ENCODE results near the gene SGPL1.
A peak's percentile ranks its signal among the peaks of the same experiment; 100 is the strongest.
"Not testable (repeated sequence)": the region's sequence is repeated elsewhere in the genome, so short reads cannot be mapped to it uniquely, and the experiment has no call there.

Gene SGPL1

GRCh38 chr10:70856454-70856853 lies 40.7 kb downstream of the SGPL1 start:
- H3K9me3 Mint-ChIP-seq: no peaks in the 10 kb centered on the region
- H3K36me3 Mint-ChIP-seq (ENCODE audit: low read depth): peaks cover 86% of the 10 kb centered on the region

DNA sequence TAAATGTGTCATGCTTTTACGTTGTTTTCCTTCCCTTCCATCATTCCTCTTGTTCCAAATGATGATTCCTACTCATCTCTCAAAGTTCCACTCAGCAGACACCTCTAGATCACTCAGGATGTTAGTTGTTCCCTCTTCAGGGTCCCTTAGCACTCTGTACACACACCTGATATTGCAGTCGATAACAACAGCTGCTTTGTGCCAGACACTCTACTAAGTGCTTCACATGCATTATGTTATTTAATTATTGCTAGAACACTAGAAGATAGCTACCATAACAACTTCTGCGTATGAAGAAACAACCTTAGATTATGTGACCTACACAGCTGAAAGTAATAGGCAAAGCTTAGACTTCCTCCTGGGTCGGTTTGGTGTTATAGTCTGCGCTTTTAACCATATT lies 43.0 kb downstream of the SGPL1 start:
- Mint-ChIP-seq H3K9me3 (no peaks in the 10 kb centered on the region), H3K27ac (no peak overlapping the region), H3K36me3 (ENCODE audit: low read depth) (peaks cover 78% of the 10 kb centered on the region)

More at GRCh38 chr10:70856454-70856853, 40.7 kb downstream of the SGPL1 start:
- H3K27me3 Mint-ChIP-seq: no peaks in the 10 kb centered on the region
- no peak overlapping the region for H3K27ac Mint-ChIP-seq
- H3K4me1 Mint-ChIP-seq (ENCODE audit: low read depth): peaks cover 14% of the 10 kb centered on the region
- no peak overlapping the region for H3K4me3 Mint-ChIP-seq

DNA sequence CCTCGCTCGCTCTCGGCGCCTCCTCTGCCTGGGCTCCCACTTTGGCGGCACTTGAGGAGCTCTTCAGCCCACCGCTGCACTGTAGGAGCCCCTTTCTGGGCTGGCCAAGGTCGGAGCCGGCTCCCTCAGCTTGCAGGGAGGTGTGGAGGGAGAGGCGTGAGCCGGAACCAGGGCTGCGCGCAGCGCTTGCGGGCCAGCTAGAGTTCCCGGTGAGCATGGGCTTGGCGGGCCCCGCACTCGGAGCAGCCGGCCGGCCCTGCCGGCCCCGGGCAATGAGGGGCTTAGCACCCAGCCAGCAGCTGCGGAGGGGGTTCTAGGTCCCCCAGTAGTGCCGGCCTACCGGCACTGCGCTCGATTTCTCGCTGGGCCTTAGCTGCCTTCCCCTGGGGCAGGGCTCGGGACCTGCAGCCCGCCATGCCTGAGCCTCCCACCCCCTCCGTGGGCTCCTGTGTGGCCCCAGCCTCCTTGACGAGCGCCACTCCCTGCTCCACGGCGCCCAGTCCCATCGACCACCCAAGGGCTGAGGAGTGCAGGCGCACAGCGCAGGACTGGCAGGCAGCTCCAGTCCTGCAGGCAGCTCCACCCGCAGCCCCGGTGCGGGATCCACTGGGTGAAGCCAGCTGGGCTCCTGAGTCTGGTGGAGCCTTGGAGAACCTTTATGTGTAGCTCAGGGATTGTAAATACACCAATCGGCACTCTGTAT lies 45.9 kb downstream of the SGPL1 start:
- H3K9me3 Mint-ChIP-seq, H3K27ac Mint-ChIP-seq, H3K4me3 Mint-ChIP-seq, H3K27me3 Mint-ChIP-seq: not testable (repeated sequence)
- peaks cover 75% of the 10 kb centered on the region for H3K36me3 Mint-ChIP-seq (ENCODE audit: low read depth)
- peaks cover 24% of the 10 kb centered on the region for H3K4me1 Mint-ChIP-seq (ENCODE audit: low read depth)

More for the DNA sequence above, 43.0 kb downstream of the SGPL1 start:
- Mint-ChIP-seq H3K4me3 (no peak overlapping the region), H3K4me1 (ENCODE audit: low read depth) (peaks cover 18% of the 10 kb centered on the region), H3K27me3 (no peaks in the 10 kb centered on the region)

DNA sequence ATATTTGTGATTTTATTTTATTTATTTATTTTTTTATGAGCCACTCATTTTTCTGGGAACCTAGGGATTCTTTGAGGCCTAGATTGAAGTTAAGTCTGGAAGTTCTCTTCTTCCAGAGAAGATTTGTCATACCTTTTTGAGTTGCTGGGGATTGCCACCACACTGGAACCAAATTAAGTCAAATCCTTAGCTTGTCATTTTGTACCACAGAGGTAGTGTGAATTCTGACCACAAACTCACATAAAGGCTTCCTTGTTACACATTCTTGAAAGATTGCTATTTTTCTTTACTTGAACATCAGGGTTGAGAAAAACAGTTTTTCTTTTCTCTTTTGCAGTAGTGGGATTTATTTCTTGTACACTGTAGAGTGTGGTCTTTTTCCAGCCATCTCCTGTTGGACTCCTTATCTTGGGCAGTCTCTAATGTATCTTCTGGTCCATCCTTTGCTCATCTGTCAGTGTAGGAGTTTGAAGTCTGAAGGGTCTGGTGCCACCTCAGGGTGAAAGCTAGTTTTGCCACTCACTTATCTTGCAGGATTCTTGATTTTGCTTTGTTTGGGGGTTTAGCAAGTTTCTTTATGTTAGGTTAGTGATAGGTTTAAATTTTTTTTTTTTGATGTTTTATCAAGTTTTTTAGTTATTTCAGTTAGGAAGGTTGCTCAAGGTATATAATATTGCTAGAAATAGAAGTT lies 47.9 kb downstream of the SGPL1 start:
- Mint-ChIP-seq H3K27ac (peak overlapping the region; percentile 2), H3K36me3 (ENCODE audit: low read depth) (peaks cover 68% of the 10 kb centered on the region), H3K9me3 (no peaks in the 10 kb centered on the region), H3K27me3 (no peaks in the 10 kb centered on the region), H3K4me3 (no peak overlapping the region), H3K4me1 (ENCODE audit: low read depth) (peaks cover 19% of the 10 kb centered on the region)

GRCh38 chr10:70864935-70865334 lies 49.2 kb downstream of the SGPL1 start:
- Mint-ChIP-seq H3K36me3 (ENCODE audit: low read depth) (peaks cover 72% of the 10 kb centered on the region), H3K4me3 (no peak overlapping the region), H3K27me3 (no peaks in the 10 kb centered on the region), H3K9me3 (no peaks in the 10 kb centered on the region), H3K27ac (peak overlapping the region; percentile 60), H3K4me1 (ENCODE audit: low read depth) (peaks cover 19% of the 10 kb centered on the region)

DNA sequence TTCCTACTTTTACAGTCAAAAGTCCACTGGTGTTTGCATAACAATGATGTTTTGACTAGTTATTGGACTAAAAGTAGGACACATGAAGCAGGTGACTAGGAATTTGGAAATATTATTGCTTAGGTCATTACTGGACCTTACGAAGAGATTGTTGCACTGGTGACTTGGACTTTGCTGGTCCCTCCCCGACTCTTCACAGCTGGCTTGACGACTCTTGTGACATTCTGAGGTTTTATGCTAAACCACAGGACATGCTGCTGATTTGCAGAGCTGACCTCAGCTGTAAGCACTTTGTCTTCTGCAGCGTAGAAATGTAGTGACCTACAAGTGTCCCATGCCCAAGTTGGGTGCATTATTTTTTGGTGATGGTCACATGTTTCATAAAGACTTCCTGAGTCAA lies 50.7 kb downstream of the SGPL1 start:
- Mint-ChIP-seq H3K27me3 (no peaks in the 10 kb centered on the region), H3K4me1 (ENCODE audit: low read depth) (peaks cover 19% of the 10 kb centered on the region), H3K9me3 (no peaks in the 10 kb centered on the region), H3K36me3 (ENCODE audit: low read depth) (peaks cover 58% of the 10 kb centered on the region), H3K4me3 (no peak overlapping the region), H3K27ac (no peak overlapping the region)

DNA sequence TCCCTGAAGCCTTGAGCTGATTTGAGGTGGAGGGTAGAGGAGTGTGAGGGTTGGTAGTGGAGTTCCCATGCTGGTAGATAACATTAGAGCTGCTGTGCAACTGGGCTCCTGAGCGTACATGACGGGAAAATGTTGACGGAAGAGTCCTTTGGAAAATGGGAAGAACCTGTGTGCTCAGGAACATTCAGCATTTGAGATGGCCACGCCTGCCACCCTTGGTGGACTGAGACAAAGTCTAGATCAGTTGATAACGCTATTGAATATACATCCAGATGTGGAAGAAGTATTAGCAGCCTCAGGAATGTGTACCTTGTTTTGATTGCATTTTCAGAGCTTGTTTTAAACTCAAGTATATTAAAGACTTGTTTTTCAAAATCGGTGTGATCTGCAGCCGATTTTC lies 56.5 kb downstream of the SGPL1 start:
- Mint-ChIP-seq H3K9me3 (no peaks in the 10 kb centered on the region), H3K27ac (no peak overlapping the region), H3K36me3 (ENCODE audit: low read depth) (peaks cover 69% of the 10 kb centered on the region), H3K27me3 (no peaks in the 10 kb centered on the region), H3K4me3 (no peak overlapping the region), H3K4me1 (ENCODE audit: low read depth) (no peaks in the 10 kb centered on the region)

- Mint-ChIP-seq H3K9me3 (no peaks in the 10 kb centered on the region), H3K4me3 (no peak overlapping the region), H3K27me3 (no peaks in the 10 kb centered on the region), H3K4me1 (ENCODE audit: low read depth) (peaks cover 2% of the 10 kb centered on the region), H3K27ac (no peak overlapping the region), H3K36me3 (ENCODE audit: low read depth) (peaks cover 71% of the 10 kb centered on the region)
Observed at GRCh38 chr10:70874061-70874460, 58.3 kb downstream of the SGPL1 start.

DNA sequence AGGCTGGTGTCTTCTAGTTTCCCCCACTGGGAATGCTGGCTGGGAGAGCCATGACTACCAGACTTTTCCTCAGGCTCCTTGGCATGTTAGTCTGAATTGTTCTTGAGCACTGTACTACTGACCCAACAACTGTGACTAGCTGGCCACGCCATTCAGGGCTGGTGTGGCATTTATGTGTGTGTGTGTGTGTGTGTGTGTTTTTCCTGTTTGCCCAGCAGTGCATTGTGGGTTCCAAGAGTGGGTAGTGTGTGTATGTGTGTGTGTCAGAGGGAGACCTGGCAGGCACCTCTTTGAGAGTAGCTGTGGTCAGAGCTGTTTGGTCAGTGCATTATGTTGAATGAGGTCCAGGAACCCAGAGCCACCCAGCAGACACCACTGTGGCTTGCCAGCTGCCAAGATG lies 63.5 kb downstream of the SGPL1 start:
- Mint-ChIP-seq H3K9me3 (no peaks in the 10 kb centered on the region), H3K27me3 (no peaks in the 10 kb centered on the region), H3K4me3 (no peak overlapping the region), H3K27ac (no peak overlapping the region), H3K4me1 (ENCODE audit: low read depth) (peaks cover 10% of the 10 kb centered on the region), H3K36me3 (ENCODE audit: low read depth) (peaks cover 68% of the 10 kb centered on the region)

GRCh38 chr10:70880077-70880534 lies 64.4 kb downstream of the SGPL1 start:
- H3K27ac Mint-ChIP-seq: peak overlapping the region; percentile 46
- peaks cover 15% of the 10 kb centered on the region for H3K4me1 Mint-ChIP-seq (ENCODE audit: low read depth)
- H3K9me3 Mint-ChIP-seq: no peaks in the 10 kb centered on the region
- no peak overlapping the region for H3K4me3 Mint-ChIP-seq
- H3K36me3 Mint-ChIP-seq (ENCODE audit: low read depth): peaks cover 72% of the 10 kb centered on the region
- H3K27me3 Mint-ChIP-seq: no peaks in the 10 kb centered on the region

- no peak overlapping the region for H3K27ac Mint-ChIP-seq
- no peaks in the 10 kb centered on the region for H3K27me3 Mint-ChIP-seq
- peaks cover 43% of the 10 kb centered on the region for H3K36me3 Mint-ChIP-seq (ENCODE audit: low read depth)
- H3K4me3 Mint-ChIP-seq: no peak overlapping the region
- H3K9me3 Mint-ChIP-seq: no peaks in the 10 kb centered on the region
- H3K4me1 Mint-ChIP-seq (ENCODE audit: low read depth): peaks cover 25% of the 10 kb centered on the region
Observed at GRCh38 chr10:70884741-70885140, 69.0 kb downstream of the SGPL1 start.

DNA sequence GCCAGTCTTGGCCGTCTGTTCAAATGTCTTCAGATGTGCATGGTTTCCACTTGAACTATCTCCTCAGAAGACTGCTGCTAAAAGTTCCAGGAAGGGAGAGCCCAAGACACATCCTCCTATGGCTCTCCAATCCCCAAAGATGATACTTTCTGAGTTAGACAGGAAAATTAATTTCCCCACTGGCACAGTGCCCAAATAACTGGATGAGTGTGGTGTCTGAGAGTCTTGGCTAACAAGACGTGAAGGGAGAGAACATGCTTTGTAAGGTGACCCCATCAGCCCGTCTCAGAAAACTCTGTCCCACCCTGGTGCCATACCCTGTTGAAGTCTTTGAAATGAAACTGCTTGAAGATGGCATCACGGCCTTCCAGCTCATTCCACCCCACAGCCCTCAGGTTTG lies 69.7 kb downstream of the SGPL1 start:
- Mint-ChIP-seq H3K27ac (no peak overlapping the region), H3K9me3 (no peaks in the 10 kb centered on the region), H3K36me3 (ENCODE audit: low read depth) (peaks cover 36% of the 10 kb centered on the region), H3K4me1 (ENCODE audit: low read depth) (peaks cover 22% of the 10 kb centered on the region), H3K27me3 (no peaks in the 10 kb centered on the region), H3K4me3 (no peak overlapping the region)

DNA sequence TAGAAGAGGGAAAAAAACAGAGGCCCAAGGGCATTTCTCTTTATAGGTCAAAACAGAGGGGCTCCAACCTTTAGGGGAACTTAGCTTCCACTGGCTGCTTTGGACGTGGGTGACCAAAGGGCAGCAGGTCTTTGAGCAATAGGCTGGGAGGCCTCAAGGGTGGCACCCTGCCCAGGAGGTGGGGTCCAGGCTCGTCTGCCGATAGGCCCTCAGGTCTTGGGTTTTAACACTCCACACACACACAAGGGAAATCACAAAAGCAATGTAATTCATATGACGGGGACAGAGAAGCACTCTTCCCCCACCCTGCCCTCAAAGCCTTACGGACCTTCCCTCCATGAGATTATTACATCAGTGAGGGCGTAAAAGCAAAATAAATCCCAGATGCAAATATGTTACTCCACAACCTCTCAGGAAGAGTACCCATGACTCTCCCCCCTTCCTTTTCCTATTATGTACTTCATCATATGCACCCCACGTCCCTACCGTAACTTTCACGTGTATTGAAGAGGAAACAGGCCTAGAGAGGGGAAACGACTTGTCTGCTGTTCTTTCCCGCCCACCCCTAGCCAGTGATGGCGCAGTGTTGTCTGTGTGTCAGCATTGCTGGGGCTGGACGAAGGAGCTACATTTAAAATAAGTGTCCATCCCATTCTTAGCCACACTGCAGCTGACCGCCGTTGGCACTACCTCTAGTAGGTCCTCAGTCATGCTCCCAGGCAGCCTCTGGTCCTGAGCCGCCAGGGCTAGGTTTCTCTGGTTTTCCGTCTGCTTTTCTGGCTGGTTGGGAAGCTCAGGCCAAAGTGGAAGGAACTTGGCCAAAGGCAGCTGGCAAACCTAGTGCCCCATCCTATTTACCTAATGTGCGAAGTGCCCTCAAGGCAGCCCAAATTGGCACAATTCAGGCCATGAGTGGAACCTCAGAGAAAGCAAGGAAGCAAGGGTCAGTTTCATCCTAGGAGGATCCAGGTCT lies 70.5 kb downstream of the SGPL1 start:
- no peak overlapping the region for H3K4me3 Mint-ChIP-seq
- no peaks in the 10 kb centered on the region for H3K27me3 Mint-ChIP-seq
- peaks cover 36% of the 10 kb centered on the region for H3K36me3 Mint-ChIP-seq (ENCODE audit: low read depth)
- no peaks in the 10 kb centered on the region for H3K9me3 Mint-ChIP-seq
- no peak overlapping the region for H3K27ac Mint-ChIP-seq
- peaks cover 22% of the 10 kb centered on the region for H3K4me1 Mint-ChIP-seq (ENCODE audit: low read depth)

GRCh38 chr10:70886921-70887665 lies 71.3 kb downstream of the SGPL1 start:
- no peaks in the 10 kb centered on the region for H3K27me3 Mint-ChIP-seq
- peaks cover 22% of the 10 kb centered on the region for H3K4me1 Mint-ChIP-seq (ENCODE audit: low read depth)
- no peak overlapping the region for H3K27ac Mint-ChIP-seq
- H3K36me3 Mint-ChIP-seq (ENCODE audit: low read depth): peaks cover 32% of the 10 kb centered on the region
- H3K9me3 Mint-ChIP-seq: no peaks in the 10 kb centered on the region
- peak overlapping the region; percentile 81 for H3K4me3 Mint-ChIP-seq

Data from stimulated activated naive CD8-positive, alpha-beta T cell treated with anti-CD3 and anti-CD28 coated beads, Interleukin-15, Interleukin-2, amounts not matched to agents 100 ng/mL and 50 ng/mL, for 24 hours (primary cell).